B cell (primary cell): ENCODE data around the gene CMPK1.

ENCODE experiments used
- EZH2 ChIP-seq: IDR thresholded peaks from 2 replicates; pipeline ENCODE4 v1.6.1; 2012; ENCODE audit warnings: borderline replicate concordance, low read depth, mild to moderate bottlenecking, moderate library complexity, low read length; ENCODE audit not compliant: insufficient read depth, poor library complexity, severe bottlenecking
- TF ChIP-seq, protein P1 (sequence below): fragments of 200-600 bp; IDR thresholded peaks from one replicate; pipeline ENCODE4 v1.8.0; 2022; ENCODE audit warnings: antibody characterized with exemption, mild to moderate bottlenecking

DNA sequence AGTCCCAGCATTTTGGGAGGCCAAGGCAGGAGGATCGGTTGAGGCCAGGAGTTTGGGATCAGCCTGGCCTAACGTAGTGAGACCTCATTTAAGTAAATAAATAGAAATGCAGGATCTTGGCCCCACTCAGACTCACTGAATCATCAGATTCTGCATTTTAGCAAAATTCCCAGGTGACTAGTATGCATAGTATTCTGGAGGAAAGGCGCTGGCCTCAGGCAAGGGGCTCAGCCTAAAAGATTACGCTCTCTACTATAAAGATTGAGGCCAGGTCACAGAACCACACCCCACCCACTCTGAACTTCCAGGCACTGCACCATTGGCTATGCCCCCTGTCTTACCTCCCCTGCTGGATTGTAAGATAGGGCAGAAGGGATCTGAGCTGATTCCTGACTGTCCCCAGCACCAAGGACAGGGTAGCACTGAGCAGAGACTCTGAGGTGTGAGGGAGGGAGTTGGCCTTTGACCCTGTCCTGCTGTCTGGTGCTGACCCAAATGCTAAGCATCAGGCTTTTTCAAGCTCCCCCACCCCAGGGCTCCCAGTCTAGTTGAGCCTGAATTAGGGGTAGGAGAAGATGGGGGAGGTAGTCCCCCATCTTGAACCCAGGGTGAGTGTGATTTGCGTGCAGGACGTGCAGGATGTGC is 85.2 kb downstream of the CMPK1 start:
- no peak for TF ChIP-seq EZH2
- TF ChIP-seq, protein P1, sequence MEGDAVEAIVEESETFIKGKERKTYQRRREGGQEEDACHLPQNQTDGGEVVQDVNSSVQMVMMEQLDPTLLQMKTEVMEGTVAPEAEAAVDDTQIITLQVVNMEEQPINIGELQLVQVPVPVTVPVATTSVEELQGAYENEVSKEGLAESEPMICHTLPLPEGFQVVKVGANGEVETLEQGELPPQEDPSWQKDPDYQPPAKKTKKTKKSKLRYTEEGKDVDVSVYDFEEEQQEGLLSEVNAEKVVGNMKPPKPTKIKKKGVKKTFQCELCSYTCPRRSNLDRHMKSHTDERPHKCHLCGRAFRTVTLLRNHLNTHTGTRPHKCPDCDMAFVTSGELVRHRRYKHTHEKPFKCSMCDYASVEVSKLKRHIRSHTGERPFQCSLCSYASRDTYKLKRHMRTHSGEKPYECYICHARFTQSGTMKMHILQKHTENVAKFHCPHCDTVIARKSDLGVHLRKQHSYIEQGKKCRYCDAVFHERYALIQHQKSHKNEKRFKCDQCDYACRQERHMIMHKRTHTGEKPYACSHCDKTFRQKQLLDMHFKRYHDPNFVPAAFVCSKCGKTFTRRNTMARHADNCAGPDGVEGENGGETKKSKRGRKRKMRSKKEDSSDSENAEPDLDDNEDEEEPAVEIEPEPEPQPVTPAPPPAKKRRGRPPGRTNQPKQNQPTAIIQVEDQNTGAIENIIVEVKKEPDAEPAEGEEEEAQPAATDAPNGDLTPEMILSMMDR, result no peak
